Measurements from ENCODE around the gene CDK15.
A peak's percentile ranks its signal among the peaks of the same experiment; 100 is the strongest.

The CDK15 gene

DNA sequence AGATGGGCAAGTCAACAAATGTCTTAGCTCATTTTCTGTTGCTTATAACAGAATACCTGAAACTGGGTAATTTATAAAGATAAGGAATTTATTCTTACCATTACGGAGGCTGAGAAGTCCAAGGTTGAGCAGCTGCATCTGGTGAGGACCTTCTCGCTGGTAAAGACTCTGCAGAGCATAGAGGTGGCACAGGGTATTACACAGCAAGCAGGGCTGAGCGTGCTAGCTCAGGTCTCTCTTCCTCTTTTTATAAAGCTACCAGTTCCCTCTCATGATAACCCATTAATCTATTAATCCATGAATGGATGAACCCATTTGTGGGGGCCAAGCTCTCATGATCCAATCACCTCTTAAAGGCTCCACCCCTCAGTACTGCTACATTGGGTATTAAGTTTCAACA lies 109.1 kb downstream of the CDK15 start:
- no peak for DNase-seq

DNA sequence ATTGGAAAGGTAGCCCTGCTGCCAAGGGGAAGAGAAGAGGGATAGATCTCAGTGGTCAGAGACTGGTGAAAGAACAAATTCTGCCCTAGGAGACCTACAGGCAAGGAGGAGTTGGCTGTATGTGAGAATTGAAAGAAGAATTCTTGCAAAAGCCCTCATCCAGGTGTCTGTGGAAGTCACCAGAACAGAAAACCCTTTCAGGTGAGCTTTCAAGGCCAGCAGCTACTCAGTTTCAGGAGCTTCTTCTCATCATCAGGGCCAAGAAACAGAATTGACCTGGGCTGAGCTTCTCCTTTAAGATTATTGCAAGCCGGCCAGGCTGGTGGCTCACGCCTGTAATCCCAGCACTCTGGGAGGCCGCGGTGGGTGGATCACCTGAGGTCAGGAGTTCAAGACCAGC lies 110.2 kb downstream of the CDK15 start:
- no peak for DNase-seq

DNA sequence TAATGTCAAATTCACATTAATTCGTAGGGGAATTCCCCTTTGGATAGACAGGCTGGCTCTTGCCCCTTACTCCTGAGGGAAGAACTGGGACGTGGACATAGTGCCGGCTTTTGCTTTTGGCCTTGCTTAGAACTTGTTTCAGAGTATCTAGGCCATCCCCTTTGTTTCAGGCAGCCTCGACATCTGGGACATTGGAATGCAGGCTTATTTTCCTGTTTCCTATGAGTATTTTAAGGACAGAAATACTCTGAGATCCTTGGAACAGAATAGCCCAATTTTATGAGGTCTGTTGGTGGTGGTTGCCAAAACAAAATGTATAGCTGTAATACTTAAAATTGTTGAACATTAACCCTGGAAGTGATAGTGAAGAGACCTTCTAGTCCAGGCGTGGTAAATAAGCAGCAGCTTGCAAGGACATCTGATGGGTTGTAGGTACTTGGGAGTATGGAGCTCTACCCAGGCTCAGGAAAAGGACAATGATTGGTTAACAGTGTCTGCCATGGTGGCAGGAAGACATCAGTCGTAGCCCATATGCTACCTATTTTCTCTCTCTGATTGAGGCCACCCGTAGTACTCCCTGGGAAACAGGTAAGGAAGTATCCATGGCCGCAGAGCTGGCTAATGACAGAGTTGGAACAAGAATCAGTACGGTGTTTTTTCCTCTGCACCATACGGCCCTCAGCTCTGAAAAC lies 112.4 kb downstream of the CDK15 start:
- DNase-seq, result no peak

DNA sequence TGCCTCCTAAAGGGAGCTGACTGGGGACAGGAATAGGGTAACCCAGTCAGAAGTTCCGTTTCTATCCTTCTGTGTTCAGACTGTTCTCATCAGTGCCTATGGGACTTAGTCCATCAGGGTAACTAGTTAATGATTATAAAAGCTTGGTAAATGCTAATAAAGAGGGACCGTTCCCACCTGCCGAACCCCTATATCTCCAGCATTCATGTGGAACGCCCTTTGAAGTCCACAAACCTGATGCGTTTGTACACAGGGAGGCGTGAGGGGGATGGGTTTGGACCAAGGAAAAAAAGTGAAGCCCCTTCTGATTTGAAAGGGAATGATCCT lies 112.9 kb downstream of the CDK15 start:
- no peak for DNase-seq

DNA sequence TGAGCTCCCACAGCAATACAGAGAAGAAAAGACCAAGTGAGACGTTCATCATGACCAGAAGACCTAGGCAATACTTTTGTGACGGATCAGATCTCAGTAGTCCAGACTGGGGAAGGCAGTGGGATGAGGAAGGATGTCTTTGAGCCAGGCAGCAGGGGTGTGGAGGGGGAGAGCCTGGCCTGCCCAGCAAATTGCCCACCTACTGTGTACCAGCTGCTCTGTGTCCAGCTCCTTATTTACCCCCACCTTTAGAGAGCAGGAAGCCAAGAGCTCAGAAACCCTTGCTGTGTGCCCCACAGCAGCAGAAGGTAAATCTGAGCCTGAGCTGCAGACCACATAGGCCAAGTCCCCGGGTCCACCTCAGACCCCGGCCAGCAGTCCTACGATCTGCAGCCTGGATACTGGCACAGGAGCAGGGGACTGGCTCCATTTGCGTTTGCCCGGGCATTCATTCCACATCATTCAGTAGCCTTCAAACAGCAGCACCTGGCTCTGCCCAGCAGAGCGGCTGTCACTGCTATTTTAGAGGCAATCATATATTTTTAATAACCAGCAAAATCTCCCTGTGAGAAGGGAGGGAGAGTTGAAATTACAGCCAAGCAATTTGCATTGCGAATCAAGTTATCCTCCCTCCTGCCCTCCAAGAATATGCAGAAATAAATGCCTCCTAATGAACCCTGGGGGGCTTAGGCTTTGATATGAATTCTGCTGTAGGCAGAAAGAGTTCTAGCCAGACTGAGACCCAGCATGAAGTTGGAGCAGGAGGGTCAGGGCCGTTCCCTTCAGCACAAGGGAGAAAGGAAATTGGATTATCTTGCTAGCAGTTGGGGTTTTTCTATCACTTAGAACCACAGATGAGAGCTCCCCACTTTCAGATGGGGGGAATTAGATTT lies 117.3 kb downstream of the CDK15 start:
- peak; percentile 22 for DNase-seq

DNA sequence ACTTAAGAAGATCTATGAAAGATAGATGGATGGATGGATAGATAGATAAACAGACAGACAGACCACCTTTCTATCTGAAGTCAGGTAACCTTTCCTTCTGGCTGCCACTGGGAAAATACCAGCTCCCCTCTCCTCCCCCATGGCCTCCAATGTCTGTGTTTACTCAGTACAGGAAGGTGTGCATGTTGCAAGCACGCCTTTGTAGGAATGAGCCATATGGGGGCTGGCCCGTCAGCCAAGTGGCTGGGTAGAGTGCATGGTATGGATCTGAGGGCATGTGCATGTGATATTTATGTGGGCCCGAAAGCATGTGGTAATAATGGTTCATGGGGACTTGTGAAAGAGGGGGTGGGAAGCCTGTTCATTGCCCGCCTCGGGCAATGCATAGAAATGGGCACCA lies 118.1 kb downstream of the CDK15 start:
- no peak for DNase-seq

DNA sequence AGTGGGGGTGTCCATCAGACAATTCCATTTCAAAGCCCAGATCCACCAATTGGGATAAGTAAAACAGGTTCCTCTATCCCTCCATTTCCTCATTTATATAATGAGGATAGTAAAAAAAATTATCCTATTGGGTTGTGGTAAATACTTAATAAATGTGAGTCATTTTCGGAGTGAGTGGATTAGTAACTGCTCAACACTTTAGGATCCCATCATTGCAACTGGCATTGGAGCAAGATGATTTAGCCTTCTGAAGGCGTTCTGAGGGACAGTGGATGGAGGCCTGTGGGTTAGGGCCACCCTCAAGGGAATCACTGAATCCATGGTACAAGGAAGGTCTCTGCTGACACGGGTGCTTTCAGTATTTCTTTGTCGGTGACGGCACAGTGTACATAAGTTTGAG lies 118.7 kb downstream of the CDK15 start:
- no peak for DNase-seq

DNA sequence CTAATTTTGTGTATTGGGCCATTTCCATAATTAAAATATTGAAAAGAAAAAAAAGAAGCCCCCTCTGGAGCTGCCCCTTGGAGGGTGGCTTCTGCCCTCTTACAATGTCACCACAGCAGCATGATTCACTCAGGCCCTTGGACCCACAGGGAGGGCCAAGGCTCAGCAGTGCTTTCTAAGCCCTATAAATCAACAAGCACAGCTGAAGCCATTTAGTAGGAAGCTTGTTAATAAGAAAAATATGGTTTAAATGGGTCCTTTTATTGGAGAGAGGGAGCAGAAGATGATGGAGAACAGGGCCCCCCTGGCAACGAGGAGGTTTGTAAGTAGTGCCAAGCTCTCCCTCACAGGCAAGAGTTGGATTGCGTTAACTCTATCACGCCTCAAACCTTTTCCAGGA lies 119.7 kb downstream of the CDK15 start:
- DNase-seq, result no peak

DNA sequence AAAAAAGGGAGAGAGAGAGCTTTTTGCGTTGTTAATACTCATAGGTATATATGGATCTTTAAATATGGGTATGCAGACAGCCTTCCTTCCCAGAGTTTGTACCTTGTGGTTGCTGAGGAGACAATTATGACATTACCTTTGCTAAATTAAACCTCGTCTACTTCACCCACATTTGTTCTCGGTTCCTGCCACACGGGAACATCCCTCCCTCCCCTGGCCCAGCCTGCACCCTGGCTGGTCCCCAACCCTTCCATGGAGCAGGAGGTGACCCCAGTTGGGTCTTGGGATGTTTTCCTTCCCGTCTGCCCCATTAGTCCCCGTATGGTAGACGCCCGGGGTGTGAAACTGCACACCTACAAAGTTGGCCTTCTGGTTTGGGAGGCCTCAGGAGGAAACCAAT lies 122.0 kb downstream of the CDK15 start:
- no peak for DNase-seq

DNA sequence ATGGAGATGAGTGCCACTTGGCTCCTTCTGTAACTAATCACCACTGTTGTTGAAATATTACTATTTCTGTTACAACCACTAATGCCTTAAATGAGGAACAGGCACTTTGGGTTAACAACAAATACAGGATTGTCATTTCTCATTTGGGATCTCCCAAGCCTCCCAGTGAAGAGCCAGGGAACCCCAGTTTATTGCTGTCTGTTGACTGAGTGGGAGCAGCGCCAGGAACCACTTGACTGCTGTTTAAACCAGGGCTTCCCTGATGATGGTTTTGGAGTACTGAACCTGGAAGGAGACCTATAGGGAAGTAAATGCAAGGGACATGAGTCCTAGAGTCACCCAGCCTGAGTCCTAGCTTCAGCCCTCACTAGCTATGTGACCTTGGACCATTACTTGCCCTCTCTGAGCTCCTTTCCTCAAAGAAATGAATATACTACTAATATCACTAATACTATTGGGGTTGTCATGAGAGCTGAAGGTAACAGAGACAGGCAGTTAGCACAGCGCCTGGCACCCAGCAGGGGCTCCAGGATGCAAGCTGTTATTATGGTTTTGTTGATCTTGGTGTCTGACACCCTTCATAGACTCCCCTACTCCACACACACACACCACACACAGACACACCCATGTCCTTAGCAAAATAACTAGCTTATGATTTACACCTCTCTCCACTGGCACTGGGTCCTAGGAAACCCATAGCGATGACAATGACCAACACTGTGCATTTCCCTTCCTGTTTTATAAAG lies 123.1 kb downstream of the CDK15 start:
- peak; percentile 81 for DNase-seq

DNA sequence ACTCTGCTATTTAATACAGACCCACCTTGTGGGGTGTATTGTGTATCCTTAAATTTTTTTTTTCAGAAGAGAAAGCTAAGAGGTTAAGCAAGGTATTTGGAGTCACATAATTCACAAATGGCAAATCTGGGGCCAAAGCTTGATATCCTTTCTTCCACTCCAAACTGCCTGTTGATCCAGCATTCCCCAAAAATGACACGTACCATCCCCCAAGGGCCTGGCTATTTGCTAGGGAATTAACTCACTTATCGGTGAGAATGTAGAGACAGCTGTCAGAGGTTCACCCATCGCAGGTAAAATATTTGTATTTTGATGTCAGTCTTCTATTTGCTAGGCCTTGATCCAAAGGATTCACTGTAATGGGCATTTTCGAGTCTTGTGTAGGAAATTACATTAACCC lies 123.7 kb downstream of the CDK15 start:
- DNase-seq, result no peak

DNA sequence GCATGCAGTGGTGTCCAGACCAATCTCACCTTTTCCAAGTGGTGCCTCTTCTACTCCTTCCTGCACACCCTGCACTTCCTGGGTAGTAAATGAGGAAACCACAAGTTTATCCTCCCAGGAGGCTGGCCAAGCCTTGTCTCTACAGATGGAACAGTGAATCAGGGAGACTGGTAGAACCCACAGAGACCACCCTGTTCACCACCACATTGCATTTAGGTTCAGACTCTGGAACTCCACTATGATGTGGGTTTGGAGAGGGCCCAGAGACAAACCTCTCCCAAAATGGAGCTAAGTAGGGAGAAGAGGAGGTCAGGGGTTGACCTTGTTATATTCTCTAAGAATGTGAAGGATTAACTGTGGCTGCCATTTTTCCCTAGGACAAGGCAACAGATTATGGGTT lies 124.5 kb downstream of the CDK15 start:
- DNase-seq, result no peak

DNA sequence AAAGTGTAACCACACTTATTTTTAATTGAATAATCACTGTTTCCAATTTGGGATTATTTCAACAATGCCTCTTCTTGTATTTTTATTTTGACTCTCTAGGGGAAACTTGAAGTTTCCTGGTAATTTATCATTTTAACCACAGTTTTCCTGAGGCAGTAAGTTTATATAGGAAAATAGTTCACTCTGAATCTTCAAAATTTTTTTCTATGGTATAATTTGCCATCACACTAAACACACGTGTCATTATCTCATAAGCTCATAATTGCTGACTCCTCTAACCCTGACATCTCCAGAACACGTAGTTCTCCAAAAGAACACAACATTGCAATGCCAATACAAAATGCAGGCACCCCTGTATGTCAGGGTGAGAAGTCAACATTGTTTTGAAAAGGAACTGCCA lies 125.1 kb downstream of the CDK15 start:
- DNase-seq, result no peak

DNA sequence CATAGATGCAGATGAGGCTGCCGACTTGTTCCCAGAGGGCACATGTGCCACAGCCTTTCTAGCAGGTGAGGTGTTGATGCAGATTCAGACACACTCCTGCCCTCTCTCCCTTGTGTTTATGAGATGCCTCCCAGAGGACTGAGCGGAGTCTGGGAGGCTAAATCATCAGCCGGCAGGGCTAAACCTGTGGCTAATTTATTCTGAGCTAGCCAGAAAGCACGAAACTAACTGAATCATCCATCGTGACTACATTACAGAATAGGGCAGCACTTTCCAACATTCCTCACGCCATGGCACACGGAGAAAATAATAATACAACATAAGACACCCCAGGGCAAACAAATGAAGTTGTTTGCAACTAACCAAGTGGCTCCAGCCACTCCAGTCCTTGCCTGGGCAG lies 125.6 kb downstream of the CDK15 start:
- no peak for DNase-seq

DNA sequence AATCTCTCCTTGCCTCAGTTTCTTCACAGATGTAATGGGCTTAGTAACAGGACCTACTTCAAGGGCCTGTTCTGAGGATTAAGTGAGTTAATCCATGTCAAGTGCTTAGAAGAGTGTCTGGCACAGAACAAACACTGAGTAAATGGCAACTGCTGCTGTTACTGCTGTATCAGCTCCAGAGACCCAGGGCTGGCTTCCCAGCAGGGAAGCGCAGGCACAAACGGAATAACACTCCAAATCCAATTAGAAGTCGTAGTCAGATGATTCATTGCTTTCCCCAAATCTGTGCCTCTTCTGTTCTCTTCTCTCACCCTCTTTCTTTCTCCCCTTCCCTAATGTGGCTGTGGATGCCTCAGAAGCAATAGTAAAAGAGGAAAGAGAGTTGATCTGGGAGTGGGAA lies 126.2 kb downstream of the CDK15 start:
- DNase-seq, result no peak

DNA sequence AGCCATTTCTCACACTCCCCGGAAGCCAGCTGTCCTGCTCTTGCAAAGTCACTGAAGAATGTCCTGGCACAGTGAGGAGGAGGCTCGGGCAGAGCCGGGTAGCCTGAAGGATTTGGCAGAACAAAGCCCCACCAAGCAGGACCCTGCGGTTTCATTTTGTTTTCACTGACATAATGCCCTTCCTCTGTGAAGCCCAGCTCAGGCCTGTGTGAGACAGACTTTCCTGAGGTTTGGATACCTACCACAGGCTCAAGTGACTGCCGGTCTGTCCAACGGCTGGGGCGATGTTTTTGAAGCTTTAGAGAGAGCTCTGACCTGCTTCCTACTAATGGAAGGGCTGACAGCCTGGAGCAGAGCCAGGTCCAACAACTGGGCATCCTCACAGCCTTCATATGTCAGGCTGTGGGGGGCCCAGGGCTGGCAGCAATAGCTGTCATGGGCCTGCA lies 127.5 kb downstream of the CDK15 start:
- DNase-seq, result no peak

DNA sequence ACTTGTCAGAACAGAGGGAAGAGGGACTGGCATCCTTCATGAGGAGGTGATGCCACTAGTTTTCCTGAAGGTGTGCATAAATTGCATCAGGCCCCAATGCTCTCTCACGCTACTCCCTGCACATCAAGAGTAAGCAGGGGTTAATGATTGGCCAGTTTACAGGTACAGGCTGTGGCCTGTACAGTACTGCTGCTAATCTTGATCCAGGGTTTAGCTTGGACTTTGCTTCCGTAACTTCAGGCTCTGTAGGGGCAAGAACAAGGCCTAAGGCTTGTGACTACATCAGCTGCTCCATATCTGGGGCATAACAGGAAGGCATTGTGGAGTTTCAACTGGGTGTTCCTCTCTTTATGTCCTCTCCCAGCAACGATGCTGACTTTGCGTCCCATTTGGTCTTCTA lies 130.5 kb downstream of the CDK15 start:
- DNase-seq, result no peak

DNA sequence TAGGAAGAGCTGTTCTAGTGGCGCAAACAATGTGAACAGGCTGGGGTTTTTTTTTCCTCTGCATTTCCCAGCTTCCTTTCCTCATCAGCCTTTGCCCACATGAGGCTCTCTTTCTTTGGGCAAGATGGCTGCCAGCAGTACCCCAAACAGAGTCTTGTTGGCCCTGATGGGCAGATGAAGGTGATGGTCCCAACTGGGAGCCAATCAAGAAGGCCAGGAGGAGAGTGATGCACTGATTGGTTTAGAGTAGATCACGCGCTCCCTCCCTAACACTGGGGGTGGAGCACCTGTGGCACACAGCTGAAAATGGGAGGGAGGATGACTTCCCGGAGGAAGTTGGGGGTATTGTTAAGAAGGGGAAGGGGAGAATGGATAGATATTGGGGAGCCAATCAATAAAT lies 131.0 kb downstream of the CDK15 start:
- DNase-seq, result no peak

DNA sequence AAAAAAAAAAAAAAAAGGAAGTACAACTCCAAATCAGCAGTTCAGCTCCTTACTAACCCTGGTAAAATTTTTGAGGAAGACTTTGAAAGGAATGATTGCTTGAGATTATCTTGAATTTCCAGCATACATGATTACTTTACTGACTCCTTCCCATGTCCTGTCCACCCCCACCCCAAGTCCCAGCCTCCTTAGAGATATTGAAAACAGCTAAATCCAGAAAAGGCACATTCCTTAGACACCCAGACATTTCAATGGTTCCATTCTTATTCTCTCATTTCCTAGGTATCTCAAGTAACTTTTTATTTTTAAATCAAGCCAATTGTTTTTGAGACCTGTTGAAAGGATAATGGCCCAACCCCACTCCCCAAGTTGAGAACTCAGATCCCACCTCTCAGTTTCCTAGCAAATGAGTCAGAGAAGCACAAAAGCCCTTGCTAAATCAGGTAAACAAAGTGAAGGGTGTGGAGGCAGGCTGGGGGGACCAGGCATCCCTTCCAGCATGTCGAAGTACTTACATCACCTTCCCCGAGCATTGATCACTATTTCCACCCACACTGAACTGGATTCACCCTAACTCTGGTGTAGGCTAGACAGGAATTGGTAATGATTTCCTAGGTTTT lies 131.9 kb downstream of the CDK15 start:
- no peak for DNase-seq

DNA sequence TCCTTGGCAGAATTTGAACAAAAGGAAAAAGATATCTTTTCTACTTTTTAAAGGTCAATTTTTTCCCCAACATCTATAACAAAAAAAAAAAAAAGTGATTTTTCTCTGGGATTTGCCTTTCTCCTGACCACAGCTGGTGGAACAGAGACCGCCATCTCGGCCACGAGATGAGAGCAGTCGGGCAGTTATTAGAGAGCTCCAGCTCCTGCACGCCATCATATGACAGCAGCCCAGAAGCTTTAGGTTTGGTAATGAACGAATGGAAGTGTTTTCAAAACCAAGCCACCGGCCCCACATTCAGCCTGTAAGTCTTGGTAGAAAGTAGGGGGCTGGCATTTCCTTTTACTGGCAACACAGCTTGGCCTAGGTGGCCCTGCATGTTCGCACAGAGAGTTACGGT lies 132.4 kb downstream of the CDK15 start:
- no peak for DNase-seq

DNA sequence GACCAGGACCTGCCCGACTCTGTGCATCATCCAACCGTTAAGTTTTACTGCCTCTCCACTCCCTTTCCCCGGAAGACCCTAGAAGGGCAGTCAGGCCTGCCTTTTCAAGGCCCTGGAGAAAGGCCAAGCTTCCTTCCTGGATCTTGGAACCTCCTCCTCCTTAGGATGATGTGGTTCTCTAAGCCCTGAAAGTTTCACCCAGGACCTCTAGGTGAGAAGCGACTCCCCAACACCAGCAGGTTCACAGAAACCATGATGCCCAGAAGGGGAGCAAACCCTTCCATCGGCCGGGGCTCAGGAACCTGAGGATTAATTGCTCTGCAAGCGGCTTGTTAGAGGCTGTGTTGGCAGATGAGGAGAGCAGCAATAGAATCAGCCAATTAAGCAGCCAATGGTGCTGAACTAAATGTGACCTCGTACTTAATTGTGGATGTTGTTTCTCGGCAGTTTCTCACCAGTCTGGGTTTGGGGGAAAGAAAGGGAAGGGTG lies 133.2 kb downstream of the CDK15 start:
- no peak for DNase-seq

DNA sequence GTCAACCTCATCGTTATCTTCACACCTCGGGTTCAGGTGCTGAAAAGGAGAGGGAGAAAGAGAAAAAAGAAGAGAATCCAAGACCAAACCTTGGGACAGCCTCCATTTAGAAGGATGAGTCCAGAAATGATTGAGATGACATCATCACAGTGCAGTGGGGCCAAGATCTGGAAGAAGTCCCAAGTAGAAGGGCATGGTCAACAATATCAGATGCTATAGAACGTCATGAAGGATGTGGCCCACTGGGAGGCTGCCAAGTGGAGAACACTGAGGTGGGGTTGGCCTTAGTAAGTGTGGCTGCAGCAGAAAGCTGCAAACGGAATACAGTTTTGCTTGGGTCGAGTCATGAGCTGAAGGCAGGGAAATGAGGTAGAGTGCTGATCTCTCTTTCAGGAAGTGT lies 136.2 kb downstream of the CDK15 start:
- DNase-seq, result no peak
